IMR-90 (cell line): ENCODE data around the gene CRYBA1. TPM values are rescaled to one million over a fixed set of nuclear protein-coding genes. Genes with fewer than 3 reads are reported as not detected.

ENCODE experiments used
- ATAC-seq: fragments of 200-7000 bp; cut with Tn5 transposase; 2 replicates; pipeline ENCODE4 v1.9.1; 2020; ENCODE audit warnings: low read depth, mild to moderate bottlenecking, moderate library complexity
- BruUV-seq: library from RNA; stranded (reverse); fragments of 400-500 nt; replicated peaks from 2 replicates; lab custom pipeline; 2021; lab: Mats Ljungman, UMichigan
- CTCF ChIA-PET: fragments of 300-600 bp; formaldehyde crosslinking; extraction: SDS; loops from one replicate; lab custom pipeline; 2021; ENCODE audit warnings: antibody characterized with exemption; lab: Yijun Ruan, JAX
- POLR2A ChIA-PET: fragments of 300-600 bp; sonication (Branson Sonifier 250); formaldehyde crosslinking; loops from one replicate; lab custom pipeline; 2022; ENCODE audit warnings: antibody characterized with exemption; ENCODE audit not compliant: unreplicated experiment; lab: Charles Lee
- DNase-seq: peaks from one replicate; pipeline ENCODE4 v3.0.0; 2013
- H2AFZ ChIP-seq: replicated peaks from 2 replicates; pipeline ENCODE3; 2013; ENCODE audit warnings: low read length, mild to moderate bottlenecking; ENCODE audit not compliant: poor library complexity
- H2AK5ac ChIP-seq: 2 replicates; pipeline ENCODE4 v1.6.1; 2013; ENCODE audit warnings: low read depth, low read length, inconsistent platforms
- H2AK9ac ChIP-seq: replicated peaks from 2 replicates; pipeline ENCODE3; 2013; ENCODE audit warnings: mild to moderate bottlenecking, low read depth, low read length, moderate library complexity; ENCODE audit not compliant: poor library complexity
- H2BK120ac ChIP-seq: 2 replicates; pipeline ENCODE4 v1.6.1; 2013; ENCODE audit warnings: low read depth, low read length, inconsistent platforms
- H2BK15ac ChIP-seq: 3 replicates; pipeline ENCODE4 v1.6.1; 2013; ENCODE audit warnings: low read depth, low read length, inconsistent platforms
- H2BK20ac ChIP-seq: 2 replicates; pipeline ENCODE4 v1.6.1; 2013; ENCODE audit warnings: low read depth, mild to moderate bottlenecking, inconsistent platforms, low read length, moderate library complexity
- H2BK5ac ChIP-seq: 2 replicates; pipeline ENCODE4 v1.6.1; 2013; ENCODE audit warnings: mild to moderate bottlenecking, low read depth, low read length, inconsistent platforms; ENCODE audit not compliant: poor library complexity, severe bottlenecking
- H3K14ac ChIP-seq: replicated peaks from 2 replicates; pipeline ENCODE4 v1.6.1; 2013; ENCODE audit warnings: low read depth, low read length, inconsistent platforms
- H3K18ac ChIP-seq: 2 replicates; pipeline ENCODE4 v1.6.1; 2013; ENCODE audit warnings: low read depth, low read length, control low read depth
- H3K23ac ChIP-seq: 2 replicates; pipeline ENCODE4 v1.6.1; 2013; ENCODE audit warnings: low read depth, low read length, inconsistent platforms
- H3K27ac ChIP-seq: 2 replicates; pipeline ENCODE4 v1.5.1; 2013; ENCODE audit warnings: mild to moderate bottlenecking, control low read depth, low read length; ENCODE audit not compliant: insufficient read depth
- H3K27me3 ChIP-seq: 2 replicates; pipeline ENCODE4 v1.6.1; 2013; ENCODE audit warnings: low read length; ENCODE audit not compliant: control insufficient read depth, insufficient read depth
- H3K36me3 ChIP-seq: 2 replicates; pipeline ENCODE4 v1.6.1; 2013; ENCODE audit warnings: low read length, mixed read lengths; ENCODE audit not compliant: control insufficient read depth, insufficient read depth
- H3K4ac ChIP-seq: 2 replicates; pipeline ENCODE4 v1.6.1; 2013; ENCODE audit warnings: low read depth, low read length, inconsistent platforms
- H3K4me1 ChIP-seq: 2 replicates; pipeline ENCODE4 v1.6.1; 2013; ENCODE audit warnings: low read length, mixed read lengths; ENCODE audit not compliant: control insufficient read depth, insufficient read depth
- H3K4me2 ChIP-seq: 2 replicates; pipeline ENCODE4 v1.6.1; 2013; ENCODE audit warnings: low read depth, mild to moderate bottlenecking, control low read depth, low read length, moderate library complexity
- H3K4me3 ChIP-seq: 2 replicates; pipeline ENCODE4 v1.5.1; 2013; ENCODE audit warnings: low read depth, mild to moderate bottlenecking, control low read depth, low read length, moderate library complexity; ENCODE audit not compliant: insufficient read depth
- H3K56ac ChIP-seq: 2 replicates; pipeline ENCODE4 v1.6.1; 2013; ENCODE audit warnings: low read length, inconsistent platforms; ENCODE audit not compliant: insufficient read depth; ENCODE audit errors: extremely low read depth
- H3K79me1 ChIP-seq, 2 experiments: 2 replicates each; pipeline ENCODE4 v1.6.1; 2013; ENCODE audit warnings: low read length in 2 of 2, inconsistent platforms in 1 of 2, low read depth in 1 of 2
- H3K9ac ChIP-seq: 2 replicates; pipeline ENCODE4 v1.6.1; 2013; ENCODE audit warnings: low read depth, low read length, control low read depth
- H3K9me1 ChIP-seq: 2 replicates; pipeline ENCODE4 v1.6.1; 2013; ENCODE audit warnings: low read length, inconsistent platforms; ENCODE audit not compliant: insufficient read depth
- H3K9me3 ChIP-seq: 2 replicates; pipeline ENCODE4 v1.6.1; 2013; ENCODE audit warnings: low read length; ENCODE audit not compliant: control insufficient read depth, insufficient read depth
- H4K20me1 ChIP-seq: 2 replicates; pipeline ENCODE4 v1.6.1; 2013; ENCODE audit warnings: low read length, inconsistent platforms; ENCODE audit not compliant: insufficient read depth
- H4K5ac ChIP-seq: 2 replicates; pipeline ENCODE4 v1.6.1; 2013; ENCODE audit warnings: mild to moderate bottlenecking, low read depth, low read length, control low read depth
- H4K8ac ChIP-seq, 2 experiments: 2 replicates each; pipeline ENCODE4 v1.6.1; 2013; ENCODE audit warnings: low read depth in 2 of 2, low read length in 2 of 2, control low read depth in 1 of 2, inconsistent platforms in 1 of 2
- H4K91ac ChIP-seq: 2 replicates; pipeline ENCODE4 v1.6.1; 2013; ENCODE audit warnings: low read depth, low read length, inconsistent platforms; ENCODE audit not compliant: insufficient read depth
- BHLHE40 ChIP-seq: fragments of 150-350 bp; IDR thresholded peaks from 2 replicates; pipeline ENCODE4 v1.6.1; 2016; ENCODE audit warnings: mild to moderate bottlenecking, low read depth, low read length
- CEBPB ChIP-seq: IDR thresholded peaks from 2 replicates; pipeline ENCODE4 v1.6.1; 2012; ENCODE audit warnings: low read depth, low read length, improper control_type of control experiment
- CHD1 ChIP-seq: IDR thresholded peaks from 2 replicates; pipeline ENCODE4 v1.6.1; 2012; ENCODE audit warnings: low read depth, low read length, improper control_type of control experiment
- FOS ChIP-seq: fragments of 150-350 bp; IDR thresholded peaks from 2 replicates; pipeline ENCODE4 v1.6.1; 2016; ENCODE audit warnings: low read depth, low read length
- MAFK ChIP-seq: IDR thresholded peaks from 2 replicates; pipeline ENCODE4 v1.6.1; 2012; ENCODE audit warnings: low read depth, low read length, improper control_type of control experiment
- MAZ ChIP-seq: IDR thresholded peaks from 2 replicates; pipeline ENCODE4 v1.6.1; 2012; ENCODE audit warnings: low read depth, mild to moderate bottlenecking, low read length, improper control_type of control experiment, moderate library complexity, borderline replicate concordance
- MXI1 ChIP-seq: IDR thresholded peaks from 2 replicates; pipeline ENCODE4 v1.6.1; 2012; ENCODE audit warnings: low read depth, mild to moderate bottlenecking, low read length, moderate library complexity, borderline replicate concordance
- NFE2L2 ChIP-seq: fragments of 150-350 bp; IDR thresholded peaks from 2 replicates; pipeline ENCODE4 v1.6.1; 2016; ENCODE audit warnings: low read depth, mild to moderate bottlenecking, low read length
- POLR2A ChIP-seq: IDR thresholded peaks from 2 replicates; pipeline ENCODE4 v1.6.1; 2012; ENCODE audit warnings: mild to moderate bottlenecking, low read depth, low read length
- RAD21 ChIP-seq: IDR thresholded peaks from 2 replicates; pipeline ENCODE4 v1.6.1; 2012; ENCODE audit warnings: low read length, improper control_type of control experiment
- RCOR1 ChIP-seq: IDR thresholded peaks from 2 replicates; pipeline ENCODE4 v1.6.1; 2012; ENCODE audit warnings: mild to moderate bottlenecking, low read length, improper control_type of control experiment; ENCODE audit not compliant: insufficient replicate concordance
- RFX5 ChIP-seq: IDR thresholded peaks from 2 replicates; pipeline ENCODE4 v1.8.0; 2012; ENCODE audit warnings: low read depth, mild to moderate bottlenecking, low read length, moderate library complexity
- SMC3 ChIP-seq: fragments of 150-350 bp; IDR thresholded peaks from 2 replicates; pipeline ENCODE4 v1.6.1; 2016; ENCODE audit warnings: low read depth, mild to moderate bottlenecking, antibody characterized with exemption, low read length, moderate library complexity
- WGBS, 2 experiments: methylation state at CpG; one replicate each; pipeline versions ENCODE4 v1.1.5 to v1.1.7; 2013; ENCODE audit warnings: missing lambda C conversion rate in 2 of 2; ENCODE audit not compliant: insufficient read length in 1 of 2; ENCODE audit errors: extremely low coverage in 2 of 2; 5-methylcytosine and 5-hydroxymethylcytosine counted together
- dilution Hi-C: fragments of 300-500 bp; cut with HindIII; formaldehyde crosslinking; loops from one replicate; pipeline ENCODE4 v1.14.3; 2018; ENCODE audit warnings: low sequenced_read_pairs; ENCODE audit not compliant: unreplicated experiment
- in situ Hi-C: fragments of 300-500 bp; cut with MboI; formaldehyde crosslinking; loops from 3 replicates; pipeline ENCODE4 v1.14.3; 2019; ENCODE audit warnings: low sequenced_read_pairs, inconsistent platforms, mixed read lengths
- intact Hi-C: fragments of 100-400 bp; cut with micrococcal nuclease; formaldehyde crosslinking; loops from 2 replicates; pipeline ENCODE4 v1.10.0; 2022
- polyA plus RNA-seq, 3 experiments: library from polyadenylated mRNA; depleted of rRNA; stranded (reverse); fragments of >200 nt; gene quantifications; 2 replicates each; pipeline ENCODE4 v1.2.3, GENCODE V29; 2012; ENCODE audit warnings: low replicate concordance in 1 of 3
- total RNA-seq: library from RNA; depleted of rRNA; stranded (reverse); fragments of >200 nt; gene quantifications from 2 replicates; pipeline ENCODE4 v1.2.3, GENCODE V29; 2012
- TF ChIP-seq, protein P1 (sequence below): fragments of 150-350 bp; IDR thresholded peaks from 2 replicates; pipeline ENCODE4 v1.6.1; 2016; ENCODE audit warnings: low read depth, mild to moderate bottlenecking, low read length, moderate library complexity, borderline replicate concordance
- TF ChIP-seq, protein P2 (sequence below): fragments of 150-350 bp; IDR thresholded peaks from 2 replicates; pipeline ENCODE4 v1.6.1; 2017; ENCODE audit warnings: mild to moderate bottlenecking, antibody characterized with exemption, low read length, low read depth
- TF ChIP-seq, protein P3 (sequence below): conservative IDR thresholded peaks from 2 replicates; pipeline ENCODE4 v1.5.1; 2012; ENCODE audit warnings: mild to moderate bottlenecking, low read depth, low read length, improper control_type of control experiment

CRYBA1 gene
- total and polyA plus RNA-seq, 2 of the 4 experiments (the other 2 are of a cell fraction) = not detected

DNA sequence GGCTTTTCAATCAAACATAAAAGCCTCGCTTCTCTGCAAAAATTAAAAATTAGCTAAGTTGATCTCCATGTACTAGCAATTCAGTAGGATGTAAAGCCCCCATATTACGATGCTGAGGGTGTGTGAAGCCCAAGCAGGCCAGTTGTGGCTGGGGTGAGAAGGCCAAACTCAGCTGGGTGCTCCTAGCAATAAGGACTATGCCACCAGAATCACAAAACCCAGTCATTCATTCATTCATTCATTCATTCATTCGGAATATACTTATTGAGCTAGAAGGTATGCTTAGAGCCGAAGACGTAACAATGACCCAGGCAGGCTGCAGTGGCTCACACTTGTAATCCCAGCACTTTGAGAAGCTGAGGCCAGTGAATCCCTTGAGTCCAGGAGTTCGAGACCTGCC lies 3.9 kb upstream of the CRYBA1 start:
- Histone ChIP-seq H3K27ac (no peak overlapping the region), H4K20me1 (no peaks in the 10 kb centered on the region), H3K18ac (no peak overlapping the region), H2AK5ac (peak overlapping the region; percentile 78), H2AFZ (no peak overlapping the region), H4K5ac (no peak overlapping the region), H3K4ac (peak overlapping the region; percentile 69), H2BK5ac (no peak overlapping the region), H3K27me3 (no peaks in the 10 kb centered on the region), H2BK120ac (peak overlapping the region; percentile 77; the same call in 1 of the 2 replicates), H3K36me3 (no peaks in the 10 kb centered on the region), H3K4me3 (no peak overlapping the region), H3K4me1 (peaks cover 20% of the 10 kb centered on the region), H4K91ac (peak overlapping the region; percentile 74; the same call in 1 of the 2 replicates), H3K9me3 (no peaks in the 10 kb centered on the region), H3K4me2 (no peak overlapping the region), H3K9me1 (peaks cover 20% of the 10 kb centered on the region), H3K79me1 (peaks cover 3 to 28% of the 10 kb centered on the region in 2 experiments; a peak in 3 of 4 replicates), H2BK20ac (peak overlapping the region; percentile 53), H2AK9ac (no peak overlapping the region), H3K9ac (no peak overlapping the region), H3K14ac (0 out of 2 replicates have a peak overlapping the region, but pooled peaks have one; percentile 1), H3K23ac (no peak overlapping the region), H2BK15ac (peak overlapping the region; percentile 80; the same call in 2 of the 3 replicates), H3K56ac (no peak overlapping the region), H4K8ac (no peak overlapping the region)
- intact Hi-C loops (no loop called here), dilution Hi-C loops (no loop called here), in situ Hi-C loops (no loop called here)
- ATAC-seq (no peak), DNase-seq (no peak)
- no CpG with 5 or more reads among the region's 6 CpGs for WGBS, 2 experiments
- BruUV-seq = no TSS peak
- no peak for TF ChIP-seq NFE2L2
- TF ChIP-seq RFX5 = no peak
- TF ChIP-seq, protein P1, sequence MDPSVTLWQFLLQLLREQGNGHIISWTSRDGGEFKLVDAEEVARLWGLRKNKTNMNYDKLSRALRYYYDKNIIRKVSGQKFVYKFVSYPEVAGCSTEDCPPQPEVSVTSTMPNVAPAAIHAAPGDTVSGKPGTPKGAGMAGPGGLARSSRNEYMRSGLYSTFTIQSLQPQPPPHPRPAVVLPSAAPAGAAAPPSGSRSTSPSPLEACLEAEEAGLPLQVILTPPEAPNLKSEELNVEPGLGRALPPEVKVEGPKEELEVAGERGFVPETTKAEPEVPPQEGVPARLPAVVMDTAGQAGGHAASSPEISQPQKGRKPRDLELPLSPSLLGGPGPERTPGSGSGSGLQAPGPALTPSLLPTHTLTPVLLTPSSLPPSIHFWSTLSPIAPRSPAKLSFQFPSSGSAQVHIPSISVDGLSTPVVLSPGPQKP = no peak
- TF ChIP-seq CEBPB = no peak
- no peak for TF ChIP-seq CHD1
- TF ChIP-seq RCOR1 = no peak
- no peak for TF ChIP-seq FOS
- TF ChIP-seq SMC3 = no peak
- no peak for TF ChIP-seq BHLHE40
- TF ChIP-seq RAD21 = no peak
- TF ChIP-seq MAZ = no peak
- TF ChIP-seq, protein P2, sequence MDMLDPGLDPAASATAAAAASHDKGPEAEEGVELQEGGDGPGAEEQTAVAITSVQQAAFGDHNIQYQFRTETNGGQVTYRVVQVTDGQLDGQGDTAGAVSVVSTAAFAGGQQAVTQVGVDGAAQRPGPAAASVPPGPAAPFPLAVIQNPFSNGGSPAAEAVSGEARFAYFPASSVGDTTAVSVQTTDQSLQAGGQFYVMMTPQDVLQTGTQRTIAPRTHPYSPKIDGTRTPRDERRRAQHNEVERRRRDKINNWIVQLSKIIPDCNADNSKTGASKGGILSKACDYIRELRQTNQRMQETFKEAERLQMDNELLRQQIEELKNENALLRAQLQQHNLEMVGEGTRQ = no peak
- no peak for TF ChIP-seq MAFK
- TF ChIP-seq, protein P3, sequence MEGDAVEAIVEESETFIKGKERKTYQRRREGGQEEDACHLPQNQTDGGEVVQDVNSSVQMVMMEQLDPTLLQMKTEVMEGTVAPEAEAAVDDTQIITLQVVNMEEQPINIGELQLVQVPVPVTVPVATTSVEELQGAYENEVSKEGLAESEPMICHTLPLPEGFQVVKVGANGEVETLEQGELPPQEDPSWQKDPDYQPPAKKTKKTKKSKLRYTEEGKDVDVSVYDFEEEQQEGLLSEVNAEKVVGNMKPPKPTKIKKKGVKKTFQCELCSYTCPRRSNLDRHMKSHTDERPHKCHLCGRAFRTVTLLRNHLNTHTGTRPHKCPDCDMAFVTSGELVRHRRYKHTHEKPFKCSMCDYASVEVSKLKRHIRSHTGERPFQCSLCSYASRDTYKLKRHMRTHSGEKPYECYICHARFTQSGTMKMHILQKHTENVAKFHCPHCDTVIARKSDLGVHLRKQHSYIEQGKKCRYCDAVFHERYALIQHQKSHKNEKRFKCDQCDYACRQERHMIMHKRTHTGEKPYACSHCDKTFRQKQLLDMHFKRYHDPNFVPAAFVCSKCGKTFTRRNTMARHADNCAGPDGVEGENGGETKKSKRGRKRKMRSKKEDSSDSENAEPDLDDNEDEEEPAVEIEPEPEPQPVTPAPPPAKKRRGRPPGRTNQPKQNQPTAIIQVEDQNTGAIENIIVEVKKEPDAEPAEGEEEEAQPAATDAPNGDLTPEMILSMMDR = no peak
- TF ChIP-seq POLR2A = no peak
- no peak for TF ChIP-seq MXI1
- ChIA-PET POLR2A (no interaction called here), CTCF (interaction anchor here (2.9 kb wide), 1 partner anchor 13 kb away, joined by 15 read pairs; no protein-coding TSS in a partner anchor)
